Smooth muscle cell (in vitro differentiated cells): ENCODE data around the gene PPP1R13B. TPM values are rescaled to one million over a fixed set of nuclear protein-coding genes. Genes with fewer than 3 reads are reported as not detected.

Experiments
- DNase-seq: peaks from one replicate; lab custom pipeline; 2025; ENCODE audit not compliant: unreplicated experiment; lab: John Stamatoyannopoulos, UW
- H2AFZ ChIP-seq: fragments of 200-600 bp; sonication (generic); 2 replicates; pipeline ENCODE4 v1.6.0; 2016; ENCODE audit warnings: antibody characterized with exemption, low read depth, mild to moderate bottlenecking
- H3F3A ChIP-seq: fragments of 200-600 bp; sonication (generic); 2 replicates; pipeline ENCODE4 v1.6.0; 2017; ENCODE audit warnings: antibody characterized with exemption, low read depth
- H3K27ac ChIP-seq: fragments of 200-600 bp; sonication (generic); 2 replicates; pipeline ENCODE4 v1.5.1; 2016; ENCODE audit warnings: low read depth, mild to moderate bottlenecking
- H3K27me3 ChIP-seq: fragments of 200-600 bp; sonication (generic); 2 replicates; pipeline ENCODE4 v1.6.1; 2016; ENCODE audit warnings: low read depth, mild to moderate bottlenecking
- H3K36me3 ChIP-seq: fragments of 200-600 bp; sonication (generic); 2 replicates; pipeline ENCODE4 v1.5.1; 2016; ENCODE audit warnings: low read depth
- H3K4me1 ChIP-seq: fragments of 200-600 bp; sonication (generic); 2 replicates; pipeline ENCODE4 v1.5.1; 2016; ENCODE audit warnings: low read depth
- H3K4me2 ChIP-seq: fragments of 200-600 bp; sonication (generic); 2 replicates; pipeline ENCODE4 v1.6.0; 2016; ENCODE audit warnings: mild to moderate bottlenecking
- H3K4me3 ChIP-seq: fragments of 200-600 bp; sonication (generic); 2 replicates; pipeline ENCODE4 v1.5.1; 2016; ENCODE audit warnings: mild to moderate bottlenecking
- H3K79me2 ChIP-seq: fragments of 200-600 bp; sonication (generic); 2 replicates; pipeline ENCODE4 v1.6.0; 2016; ENCODE audit warnings: low read depth, mild to moderate bottlenecking
- H3K9ac ChIP-seq: fragments of 200-600 bp; sonication (generic); 2 replicates; pipeline ENCODE4 v1.6.0; 2016; ENCODE audit warnings: low read depth
- H3K9me3 ChIP-seq: fragments of 200-600 bp; sonication (generic); replicated peaks from 2 replicates; pipeline ENCODE4 v1.5.1; 2016; ENCODE audit warnings: low read depth
- H4K20me1 ChIP-seq: fragments of 200-600 bp; sonication (generic); 2 replicates; pipeline ENCODE4 v1.6.0; 2016; ENCODE audit warnings: low read depth
- CTCF ChIP-seq: fragments of 200-600 bp; sonication (generic); IDR thresholded peaks from 2 replicates; pipeline ENCODE4 v1.5.1; 2017; ENCODE audit warnings: borderline replicate concordance, mild to moderate bottlenecking, antibody characterized with exemption; ENCODE audit not compliant: insufficient read depth, poor library complexity, severe bottlenecking
- WGBS: methylation state at CpG from one replicate; pipeline ENCODE4 v1.1.7; 2016; ENCODE audit warnings: low lambda C conversion rate; 5-methylcytosine and 5-hydroxymethylcytosine counted together
- polyA plus RNA-seq: library from polyadenylated mRNA; unstranded; fragments of >200 nt; fragmentation: Nextera tagmentation; extraction: Ambion mirVana; gene quantifications from 2 replicates; pipeline ENCODE4 v1.2.1, GENCODE V29; 2016
- total RNA-seq: library from RNA; depleted of rRNA; stranded (reverse); fragments of >200 nt; gene quantifications from 2 replicates; pipeline ENCODE4 v1.2.3, GENCODE V29; 2014

Gene PPP1R13B
- total and polyA plus RNA-seq, 2 experiments from 2014 or later = 2.3 to 4.3 TPM

- 93% methylated on average over 15 of the region's 15 CpGs for WGBS
Measured at GRCh38 chr14:103705118-103705503, 142.3 kb downstream of the PPP1R13B start.

GRCh38 chr14:103704708-103705107 lies 142.7 kb downstream of the PPP1R13B start:
- TF ChIP-seq CTCF = no peak
- Histone ChIP-seq H3K4me3 (no peak overlapping the region), H3K9me3 (no peaks in the 10 kb centered on the region), H3K9ac (no peak overlapping the region), H3K79me2 (no peaks in the 10 kb centered on the region), H3K27me3 (no peaks in the 10 kb centered on the region), H3K36me3 (no peaks in the 10 kb centered on the region), H3F3A (no peaks in the 10 kb centered on the region), H3K27ac (no peak overlapping the region), H2AFZ (no peak overlapping the region), H3K4me2 (no peak overlapping the region), H4K20me1 (peaks cover 31% of the 10 kb centered on the region), H3K4me1 (no peaks in the 10 kb centered on the region)
- no peak for DNase-seq
- WGBS = 96% methylated on average over 13 of the region's 13 CpGs

More at GRCh38 chr14:103705118-103705503, 142.3 kb downstream of the PPP1R13B start:
- H3K4me2 ChIP-seq = no peak overlapping the region
- no peak overlapping the region for H3K9ac ChIP-seq
- no peaks in the 10 kb centered on the region for H3K27me3 ChIP-seq
- no peaks in the 10 kb centered on the region for H3F3A ChIP-seq
- H4K20me1 ChIP-seq = peaks cover 28% of the 10 kb centered on the region
- no peaks in the 10 kb centered on the region for H3K4me1 ChIP-seq
- H3K27ac ChIP-seq = no peak overlapping the region
- H3K36me3 ChIP-seq = no peaks in the 10 kb centered on the region
- no peak for TF ChIP-seq CTCF
- no peak for DNase-seq
- H3K4me3 ChIP-seq = no peak overlapping the region
- no peaks in the 10 kb centered on the region for H3K9me3 ChIP-seq
- H2AFZ ChIP-seq = no peak overlapping the region
- H3K79me2 ChIP-seq = no peaks in the 10 kb centered on the region

- Histone ChIP-seq H2AFZ (no peak overlapping the region), H3K27ac (no peak overlapping the region), H3K4me2 (no peak overlapping the region), H3K4me1 (no peaks in the 10 kb centered on the region), H3F3A (no peaks in the 10 kb centered on the region), H3K9me3 (no peaks in the 10 kb centered on the region), H3K9ac (no peak overlapping the region), H3K79me2 (no peaks in the 10 kb centered on the region), H3K4me3 (no peak overlapping the region), H3K27me3 (no peaks in the 10 kb centered on the region), H4K20me1 (peaks cover 41% of the 10 kb centered on the region), H3K36me3 (no peaks in the 10 kb centered on the region)
- no peak for DNase-seq
- TF ChIP-seq CTCF = no peak
- WGBS = 93% methylated on average over 24 of the region's 24 CpGs
Measured at GRCh38 chr14:103703433-103704385, 143.7 kb downstream of the PPP1R13B start.
